ENCODE measurements around the gene EEF1AKMT4.

EEF1AKMT4 gene

GRCh38 chr3:184235381-184236032 lies 14.0 kb upstream of the EEF1AKMT4 start:
- DNase-seq (ENCODE audit: low read depth) = no peak

GRCh38 chr3:184236033-184236410 lies 13.4 kb upstream of the EEF1AKMT4 start:
- DNase-seq (ENCODE audit: low read depth) = no peak

GRCh38 chr3:184236636-184237035 lies 12.8 kb upstream of the EEF1AKMT4 start:
- no peak for DNase-seq (ENCODE audit: low read depth)

GRCh38 chr3:184237211-184237610 lies 12.3 kb upstream of the EEF1AKMT4 start:
- no peak for DNase-seq (ENCODE audit: low read depth)

GRCh38 chr3:184237807-184238206 lies 11.7 kb upstream of the EEF1AKMT4 start:
- no peak for DNase-seq (ENCODE audit: low read depth)

- DNase-seq (ENCODE audit: low read depth) = no peak
Observed at GRCh38 chr3:184238246-184238818, 11.1 kb upstream of the EEF1AKMT4 start.

GRCh38 chr3:184239221-184239620 lies 10.3 kb upstream of the EEF1AKMT4 start:
- DNase-seq (ENCODE audit: low read depth) = no peak

GRCh38 chr3:184239708-184240107 lies 9.8 kb upstream of the EEF1AKMT4 start:
- no peak for DNase-seq (ENCODE audit: low read depth)

- no peak for DNase-seq (ENCODE audit: low read depth)
Observed at GRCh38 chr3:184240384-184241140, 8.9 kb upstream of the EEF1AKMT4 start.

GRCh38 chr3:184241141-184241446 lies 8.4 kb upstream of the EEF1AKMT4 start:
- DNase-seq (ENCODE audit: low read depth) = no peak

GRCh38 chr3:184241447-184242296 lies 7.8 kb upstream of the EEF1AKMT4 start:
- no peak for DNase-seq (ENCODE audit: low read depth)

- no peak for DNase-seq (ENCODE audit: low read depth)
Observed at GRCh38 chr3:184242297-184242685, 7.2 kb upstream of the EEF1AKMT4 start.

GRCh38 chr3:184248454-184249411 lies 739 bp upstream of the EEF1AKMT4 start, which contains the start of gene ALG3:
TSS of gene ALG3 (minus strand) at chr3:184248962. CDS start at chr3:184248940, 22 bp downstream.
- peak; percentile 81 for DNase-seq (ENCODE audit: low read depth)

- peak; percentile 84 for DNase-seq (ENCODE audit: low read depth)
Observed at GRCh38 chr3:184250167-184250828, 826 bp downstream of the EEF1AKMT4 start.

- no peak for DNase-seq (ENCODE audit: low read depth)
Observed at GRCh38 chr3:184255291-184256039, 6.0 kb downstream of the EEF1AKMT4 start.

- no peak for DNase-seq (ENCODE audit: low read depth)
Observed at GRCh38 chr3:184257083-184257915, 7.8 kb downstream of the EEF1AKMT4 start.

- no peak for DNase-seq (ENCODE audit: low read depth)
Observed at GRCh38 chr3:184258926-184259325, 9.5 kb downstream of the EEF1AKMT4 start.

- no peak for DNase-seq (ENCODE audit: low read depth)
Observed at GRCh38 chr3:184259396-184259877, 10.0 kb downstream of the EEF1AKMT4 start.
